Measurements from ENCODE around the gene DGKD. TPM values are rescaled to one million over a fixed set of nuclear protein-coding genes. Genes with fewer than 3 reads are reported as not detected.

The DGKD gene
- total and polyA plus RNA-seq, 2 experiments from 2014 or later = 3.9 to 4.0 TPM

DNA sequence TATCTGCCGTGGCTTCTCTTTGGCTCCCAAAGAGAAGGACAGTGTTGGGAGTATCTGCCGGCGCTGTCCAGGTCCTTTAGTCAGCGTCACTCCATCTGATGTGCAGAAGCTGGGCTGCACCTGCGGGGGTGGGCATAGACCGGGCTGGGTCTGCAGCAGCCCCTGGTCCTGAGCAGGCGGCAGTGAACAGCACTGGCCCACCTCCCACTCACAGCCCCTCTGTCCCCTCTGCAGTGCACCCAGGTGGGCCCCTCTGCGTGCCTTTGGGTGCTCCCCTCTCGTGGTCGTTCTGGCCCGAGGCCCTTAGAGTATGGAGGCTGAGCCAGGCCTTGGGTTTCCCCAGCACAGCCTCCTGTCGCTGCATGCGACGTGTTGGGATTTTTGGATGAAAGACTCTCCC lies 116.5 kb downstream of the DGKD start:
- no peak overlapping the region for H2AFZ ChIP-seq
- TF ChIP-seq EZH2phosphoT487 (IDR thresholded peaks at IDR 0.05; ENCODE audit: insufficient read depth, low read depth) (no peak), EZH2 (IDR thresholded peaks at IDR 0.05; ENCODE audit: insufficient read depth, poor library complexity, severe bottlenecking) (no peak)
- no peak overlapping the region for H3K4me3 ChIP-seq
- no peak for DNase-seq
- in situ Hi-C loops (cut with MboI) = no loop called here
- H3K79me2 ChIP-seq (ENCODE audit: insufficient read depth) = no peaks in the 10 kb centered on the region
- no peaks in the 10 kb centered on the region for H3K9me3 ChIP-seq (ENCODE audit: low read depth)
- no peaks in the 10 kb centered on the region for H4K20me1 ChIP-seq (ENCODE audit: insufficient read depth)
- no peaks in the 10 kb centered on the region for H3K4me1 ChIP-seq (ENCODE audit: insufficient read depth)
- no peaks in the 10 kb centered on the region; the same call in 1 of the 2 replicates for H3K36me3 ChIP-seq (ENCODE audit: low read depth)
- H3K9ac ChIP-seq = no peak overlapping the region
- H3F3A ChIP-seq (ENCODE audit: insufficient read depth) = no peaks in the 10 kb centered on the region
- H3K27ac ChIP-seq = no peak overlapping the region
- no peak overlapping the region for H3K4me2 ChIP-seq (ENCODE audit: unreplicated experiment)
- no peaks in the 10 kb centered on the region for H3K9me2 ChIP-seq (ENCODE audit: insufficient read depth)
- 95 to 96% methylated on average over 14 of the region's 14 CpGs for WGBS, 2 experiments (ENCODE audit: low coverage in 1 of 2, low lambda C conversion rate in 2 of 2, missing lambda C conversion rate in 2 of 2)
- H3K27me3 ChIP-seq (replicated peaks; ENCODE audit: insufficient read depth) = no peaks in the 10 kb centered on the region

DNA sequence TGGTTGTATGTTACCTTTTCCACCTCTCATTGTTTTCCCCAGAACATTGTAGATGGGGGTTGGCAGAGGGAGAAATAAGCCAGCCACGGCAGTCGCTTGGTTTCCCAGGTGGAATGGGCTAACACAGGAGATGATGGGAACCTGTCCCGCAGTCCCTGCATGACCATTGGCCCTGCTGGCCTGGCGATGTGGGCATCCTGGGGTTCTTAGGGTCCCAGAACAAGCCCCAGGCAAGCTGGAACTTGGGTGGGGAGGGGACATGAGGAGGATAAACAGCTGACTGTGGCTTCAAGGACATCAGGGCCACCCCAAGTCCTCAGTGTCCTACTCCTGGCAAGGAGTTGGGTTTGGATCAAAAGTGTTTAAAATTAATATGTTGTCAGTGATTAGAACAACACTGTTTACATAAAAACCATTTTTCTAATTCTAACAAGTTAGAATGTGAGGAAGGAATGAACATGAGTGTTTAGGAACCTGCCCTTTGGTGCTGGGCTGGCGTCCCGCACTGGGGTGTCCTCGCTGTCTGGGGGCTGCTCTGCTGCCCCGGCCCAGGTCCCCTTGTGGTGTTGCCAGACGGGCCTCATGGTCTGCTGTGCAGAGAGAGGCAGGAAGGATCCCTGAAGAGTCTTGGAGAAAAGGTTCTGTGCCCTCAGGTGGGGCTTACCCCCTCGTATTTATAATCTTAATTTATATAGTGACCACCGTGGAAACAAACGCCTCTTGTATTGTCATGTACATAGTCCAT lies 117.2 kb downstream of the DGKD start:
- Histone ChIP-seq H3K9ac (no peak overlapping the region), H3K27me3 (replicated peaks; ENCODE audit: insufficient read depth) (no peaks in the 10 kb centered on the region), H3K36me3 (ENCODE audit: low read depth) (no peaks in the 10 kb centered on the region; the same call in 1 of the 2 replicates), H3K4me1 (ENCODE audit: insufficient read depth) (no peaks in the 10 kb centered on the region), H3K27ac (no peak overlapping the region), H2AFZ (no peak overlapping the region), H3K79me2 (ENCODE audit: insufficient read depth) (no peaks in the 10 kb centered on the region), H3F3A (ENCODE audit: insufficient read depth) (no peaks in the 10 kb centered on the region), H4K20me1 (ENCODE audit: insufficient read depth) (no peaks in the 10 kb centered on the region), H3K4me3 (no peak overlapping the region), H3K4me2 (ENCODE audit: unreplicated experiment) (no peak overlapping the region), H3K9me2 (ENCODE audit: insufficient read depth) (no peaks in the 10 kb centered on the region), H3K9me3 (ENCODE audit: low read depth) (no peaks in the 10 kb centered on the region)
- WGBS, 2 experiments (ENCODE audit: low coverage in 1 of 2, low lambda C conversion rate in 2 of 2, missing lambda C conversion rate in 2 of 2) = 91% methylated on average over 12 of the region's 12 CpGs
- in situ Hi-C loops (cut with MboI) = no loop called here
- TF ChIP-seq EZH2phosphoT487 (IDR thresholded peaks at IDR 0.05; ENCODE audit: insufficient read depth, low read depth) (no peak), EZH2 (IDR thresholded peaks at IDR 0.05; ENCODE audit: insufficient read depth, poor library complexity, severe bottlenecking) (no peak)
- DNase-seq = no peak

DNA sequence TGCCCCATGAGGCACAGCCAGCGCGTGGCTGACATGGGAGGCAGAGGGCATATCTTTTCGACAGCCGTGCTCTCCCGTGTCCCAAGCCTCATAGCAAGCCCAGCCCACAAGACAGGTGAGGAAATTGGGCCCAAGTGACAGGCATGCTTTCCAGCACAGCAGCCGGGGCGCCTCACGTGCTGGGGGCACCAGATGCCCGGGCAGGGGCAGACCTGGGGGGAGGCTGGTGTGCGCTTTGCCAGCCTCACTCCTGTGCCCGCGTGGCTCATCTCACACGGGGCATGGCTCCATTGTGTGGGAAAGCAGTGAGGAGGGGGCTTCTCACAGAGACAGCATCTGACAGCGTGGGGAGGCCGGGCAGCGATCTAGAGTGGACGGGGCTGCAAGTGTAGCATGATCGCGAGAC lies 119.1 kb downstream of the DGKD start:
- Histone ChIP-seq H3K9ac (no peak overlapping the region), H4K20me1 (ENCODE audit: insufficient read depth) (no peaks in the 10 kb centered on the region), H3F3A (ENCODE audit: insufficient read depth) (no peaks in the 10 kb centered on the region), H3K36me3 (ENCODE audit: low read depth) (peaks cover 1% of the 10 kb centered on the region; the same call in 1 of the 2 replicates), H3K79me2 (ENCODE audit: insufficient read depth) (no peaks in the 10 kb centered on the region), H2AFZ (no peak overlapping the region), H3K27me3 (replicated peaks; ENCODE audit: insufficient read depth) (no peaks in the 10 kb centered on the region), H3K4me1 (ENCODE audit: insufficient read depth) (no peaks in the 10 kb centered on the region), H3K4me3 (no peak overlapping the region), H3K4me2 (ENCODE audit: unreplicated experiment) (no peak overlapping the region), H3K9me2 (ENCODE audit: insufficient read depth) (no peaks in the 10 kb centered on the region), H3K27ac (no peak overlapping the region), H3K9me3 (ENCODE audit: low read depth) (no peaks in the 10 kb centered on the region)
- TF ChIP-seq EZH2 (IDR thresholded peaks at IDR 0.05; ENCODE audit: insufficient read depth, poor library complexity, severe bottlenecking) = no peak
- no peak for TF ChIP-seq EZH2phosphoT487 (IDR thresholded peaks at IDR 0.05; ENCODE audit: insufficient read depth, low read depth)
- in situ Hi-C loops (cut with MboI) = no loop called here
- DNase-seq = no peak
- WGBS, 2 experiments (ENCODE audit: low coverage in 1 of 2, low lambda C conversion rate in 2 of 2, missing lambda C conversion rate in 2 of 2) = 91% methylated on average over 19 of the region's 19 CpGs

DNA sequence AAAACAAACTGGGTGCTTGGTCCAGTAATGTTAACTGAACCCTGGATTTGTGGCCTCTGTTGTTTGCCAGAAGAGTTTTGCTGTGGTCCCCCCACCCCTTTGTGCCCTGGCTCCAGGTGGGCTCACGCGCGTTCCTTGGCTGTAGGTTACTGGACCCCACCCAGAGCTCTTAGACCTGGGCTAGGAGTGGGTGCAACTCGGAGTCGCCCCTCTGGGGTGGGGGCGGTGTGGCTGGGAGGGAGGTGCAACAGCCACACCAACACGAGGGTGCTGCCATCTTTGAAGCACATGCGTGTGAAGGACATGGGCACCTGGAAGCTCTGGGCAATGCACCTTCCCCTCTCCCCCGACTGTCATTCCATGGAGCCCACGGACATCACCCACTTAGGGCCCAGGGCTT lies 119.6 kb downstream of the DGKD start:
- no peak overlapping the region for H3K27ac ChIP-seq
- H4K20me1 ChIP-seq (ENCODE audit: insufficient read depth) = no peaks in the 10 kb centered on the region
- H3K79me2 ChIP-seq (ENCODE audit: insufficient read depth) = no peaks in the 10 kb centered on the region
- no peaks in the 10 kb centered on the region for H3K27me3 ChIP-seq (replicated peaks; ENCODE audit: insufficient read depth)
- no peak for DNase-seq
- in situ Hi-C loops (cut with MboI) = no loop called here
- H3K9me2 ChIP-seq (ENCODE audit: insufficient read depth) = no peaks in the 10 kb centered on the region
- peaks cover 4% of the 10 kb centered on the region; the same call in 1 of the 2 replicates for H3K36me3 ChIP-seq (ENCODE audit: low read depth)
- TF ChIP-seq EZH2phosphoT487 (IDR thresholded peaks at IDR 0.05; ENCODE audit: insufficient read depth, low read depth) = no peak
- TF ChIP-seq EZH2 (IDR thresholded peaks at IDR 0.05; ENCODE audit: insufficient read depth, poor library complexity, severe bottlenecking) = no peak
- H3F3A ChIP-seq (ENCODE audit: insufficient read depth) = no peaks in the 10 kb centered on the region
- H3K9me3 ChIP-seq (ENCODE audit: low read depth) = no peaks in the 10 kb centered on the region
- no peak overlapping the region for H3K9ac ChIP-seq
- no peak overlapping the region for H3K4me3 ChIP-seq
- 94 to 99% methylated on average over 10 of the region's 10 CpGs for WGBS, 2 experiments (ENCODE audit: low coverage in 1 of 2, low lambda C conversion rate in 2 of 2, missing lambda C conversion rate in 2 of 2)
- no peaks in the 10 kb centered on the region for H3K4me1 ChIP-seq (ENCODE audit: insufficient read depth)
- H2AFZ ChIP-seq = no peak overlapping the region
- H3K4me2 ChIP-seq (ENCODE audit: unreplicated experiment) = no peak overlapping the region

Data from GM23248 (cell line).